ENCODE results near the gene DGKD.

Gene DGKD

GRCh38 chr2:233498126-233498525, 143.8 kb downstream of the DGKD start:
- TF ChIP-seq GATA2 (IDR thresholded peaks at IDR 0.05; ENCODE audit: low read depth, low read length) (no peak), GATA3 (IDR thresholded peaks at IDR 0.05; ENCODE audit: low read depth, low read length) (no peak)

- no peak for TF ChIP-seq GATA2 (IDR thresholded peaks at IDR 0.05; ENCODE audit: low read depth, low read length)
- TF ChIP-seq GATA3 (IDR thresholded peaks at IDR 0.05; ENCODE audit: low read depth, low read length): no peak
These were observed 145.6 kb downstream of the DGKD start for GRCh38 chr2:233499928-233500327.

- TF ChIP-seq GATA3 (IDR thresholded peaks at IDR 0.05; ENCODE audit: low read depth, low read length) (no peak), GATA2 (IDR thresholded peaks at IDR 0.05; ENCODE audit: low read depth, low read length) (no peak)
These were observed 147.1 kb downstream of the DGKD start for GRCh38 chr2:233501198-233502076.

- TF ChIP-seq GATA2 (IDR thresholded peaks at IDR 0.05; ENCODE audit: low read depth, low read length): no peak
- TF ChIP-seq GATA3 (IDR thresholded peaks at IDR 0.05; ENCODE audit: low read depth, low read length): no peak
These were observed 149.2 kb downstream of the DGKD start for GRCh38 chr2:233503481-233503880.

- TF ChIP-seq GATA3 (IDR thresholded peaks at IDR 0.05; ENCODE audit: low read depth, low read length) (no peak), GATA2 (IDR thresholded peaks at IDR 0.05; ENCODE audit: low read depth, low read length) (no peak)
These were observed 149.8 kb downstream of the DGKD start for GRCh38 chr2:233503947-233504637.

GRCh38 chr2:233513953-233514655, 159.8 kb downstream of the DGKD start:
- TF ChIP-seq GATA3 (IDR thresholded peaks at IDR 0.05; ENCODE audit: low read depth, low read length): no peak
- no peak for TF ChIP-seq GATA2 (IDR thresholded peaks at IDR 0.05; ENCODE audit: low read depth, low read length)

- TF ChIP-seq GATA3 (IDR thresholded peaks at IDR 0.05; ENCODE audit: low read depth, low read length): no peak
- no peak for TF ChIP-seq GATA2 (IDR thresholded peaks at IDR 0.05; ENCODE audit: low read depth, low read length)
These were observed 165.7 kb downstream of the DGKD start for GRCh38 chr2:233519787-233520611.

All from SH-SY5Y (cell line).